HepG2 (cell line): Measurements from ENCODE around the gene ACOT9. TPM values are rescaled to one million over a fixed set of nuclear protein-coding genes. Genes with fewer than 3 reads are reported as not detected.

Source experiments
- EP300 ChIP-seq, 3 experiments: sonication (generic) in 1 of 3; formaldehyde crosslinking in 1 of 3; IDR thresholded peaks; 2 replicates each; pipeline versions ENCODE4 v1.5.1 to v1.6.1; 2011 to 2020; ENCODE audit warnings: low read depth in 2 of 3, low read length in 2 of 3, borderline replicate concordance in 1 of 3, improper control_type of control experiment in 1 of 3, mild to moderate bottlenecking in 1 of 3, missing genetic modification reagents in 1 of 3, moderate library complexity in 1 of 3
- MTF2 ChIP-seq: sonication (generic); formaldehyde crosslinking; IDR thresholded peaks from 2 replicates; pipeline ENCODE4 v1.5.0; 2020; ENCODE audit warnings: missing genetic modification reagents, borderline replicate concordance
- NFYC ChIP-seq: IDR thresholded peaks from 2 replicates; pipeline ENCODE4 v1.6.1; 2016; ENCODE audit warnings: missing genetic modification reagents, missing compliant biosample characterization
- POLR2AphosphoS5 ChIP-seq: IDR thresholded peaks from 2 replicates; pipeline ENCODE4 v1.6.1; 2012; ENCODE audit warnings: low read depth, low read length
- RCOR2 ChIP-seq: IDR thresholded peaks from 2 replicates; pipeline ENCODE4 v1.6.1; 2016; ENCODE audit warnings: missing biosample characterization, missing genetic modification reagents
- TAF1 ChIP-seq: sonication (generic); formaldehyde crosslinking; IDR thresholded peaks from 2 replicates; pipeline ENCODE4 v1.4.0; 2020; ENCODE audit warnings: missing genetic modification reagents
- ZNF431 ChIP-seq: sonication (generic); formaldehyde crosslinking; IDR thresholded peaks from 2 replicates; pipeline ENCODE4 v1.9.0; 2022; ENCODE audit warnings: missing genetic modification reagents, low read depth, mild to moderate bottlenecking, borderline replicate concordance
- ZNF564 ChIP-seq: sonication (generic); formaldehyde crosslinking; IDR thresholded peaks from 2 replicates; pipeline ENCODE4 v1.8.1; 2023; ENCODE audit warnings: mild to moderate bottlenecking, missing genetic modification reagents
- ZNF674 ChIP-seq: sonication (generic); formaldehyde crosslinking; IDR thresholded peaks from 2 replicates; pipeline ENCODE4 v1.5.0; 2020; ENCODE audit warnings: low read depth, mild to moderate bottlenecking, missing genetic modification reagents
- ZNF792 ChIP-seq: IDR thresholded peaks from 2 replicates; pipeline ENCODE4 v1.6.1; 2016
- polyA plus RNA-seq, 8 experiments: library from polyadenylated mRNA; depleted of rRNA in 3 of 8; stranded (reverse) in 7 of 8; unstranded in 1 of 8; fragments of >200 nt; fragmentation: Illumina TruSeq in 4 of 8; extraction: Trizol in 4 of 8; gene quantifications; 2 replicates each; pipeline versions ENCODE4 v1.2.1 to v1.2.3, GENCODE V29; 2011 to 2016; ENCODE audit warnings: low read depth in 4 of 8, missing spikeins in 1 of 8, mixed read lengths in 1 of 8; ENCODE audit not compliant: insufficient read depth in 1 of 8
- total RNA-seq, 5 experiments: library from RNA; depleted of rRNA; stranded (reverse); fragments of >200 nt; fragmentation: Illumina TruSeq; extraction: Trizol; gene quantifications; 2 replicates each; pipeline ENCODE4 v1.2.3, GENCODE V29; 2016; ENCODE audit warnings: low read depth in 1 of 5
- TF ChIP-seq, protein P1 (sequence below): sonication (generic); formaldehyde crosslinking; conservative IDR thresholded peaks from 2 replicates; pipeline ENCODE4 v1.8.1; 2023; ENCODE audit warnings: missing genetic modification reagents
- TF ChIP-seq, protein P2 (sequence below), 2 experiments: sonication (generic) in 1 of 2; formaldehyde crosslinking in 1 of 2; IDR thresholded peaks; 2 replicates each; pipeline versions ENCODE4 v1.6.1 to v1.9.0; 2014 to 2022; ENCODE audit warnings: antibody characterized with exemption in 1 of 2, borderline replicate concordance in 1 of 2, inconsistent platforms in 1 of 2, low read depth in 1 of 2, missing genetic modification reagents in 1 of 2
- TF ChIP-seq, protein P3 (sequence below): IDR thresholded peaks from 2 replicates; pipeline ENCODE4 v1.6.1; 2016; ENCODE audit warnings: missing compliant biosample characterization, missing genetic modification reagents, borderline replicate concordance
- TF ChIP-seq, protein P4 (sequence below): IDR thresholded peaks from 2 replicates; pipeline ENCODE4 v1.4.0; 2020; ENCODE audit warnings: mild to moderate bottlenecking, missing genetic modification reagents

ACOT9 gene
- total and polyA plus RNA-seq, 2 of the 13 experiments (the other 11 are each of a cell fraction or from before 2014, with no cell fraction given) = 33.3 to 36.9 TPM

DNA sequence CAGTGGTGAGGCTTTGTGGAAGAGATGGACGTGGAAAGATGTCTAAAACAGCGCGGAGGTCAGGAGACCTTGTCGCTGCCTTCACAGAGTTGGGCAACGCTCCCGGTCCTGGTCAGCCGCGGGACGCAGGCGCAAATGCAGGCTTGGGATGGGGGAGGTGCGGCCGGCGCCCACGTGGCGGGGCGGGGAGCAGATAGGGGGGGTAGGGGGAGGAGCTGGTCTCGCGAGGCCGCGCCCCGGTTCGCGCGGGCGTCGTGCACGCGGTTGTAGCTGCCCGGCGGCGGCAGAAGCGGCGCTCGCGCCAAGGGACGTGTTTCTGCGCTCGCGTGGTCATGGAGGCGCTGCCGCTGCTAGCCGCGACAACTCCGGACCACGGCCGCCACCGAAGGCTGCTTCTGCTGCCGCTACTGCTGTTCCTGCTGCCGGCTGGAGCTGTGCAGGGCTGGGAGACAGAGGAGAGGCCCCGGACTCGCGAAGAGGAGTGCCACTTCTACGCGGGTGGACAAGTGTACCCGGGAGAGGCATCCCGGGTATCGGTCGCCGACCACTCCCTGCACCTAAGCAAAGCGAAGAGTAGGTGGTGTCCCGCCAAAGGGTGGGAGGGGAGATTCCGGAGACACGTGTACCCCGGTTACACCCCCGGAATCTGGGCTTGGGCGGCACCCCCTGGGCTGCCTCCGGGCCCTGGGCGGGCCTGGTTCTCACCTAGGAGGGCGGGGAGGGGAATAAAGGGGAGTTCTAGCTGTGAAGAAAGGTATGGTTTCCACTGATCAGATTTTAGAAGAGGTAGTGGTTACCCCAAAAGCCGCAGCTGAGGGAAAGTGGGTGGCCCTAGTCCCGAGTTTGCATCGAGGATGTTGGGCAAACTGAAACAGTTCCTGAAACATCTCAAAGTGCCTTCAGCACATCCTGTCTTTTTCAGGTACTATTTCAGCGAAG lies 75.6 kb downstream of the ACOT9 start, which contains the start of gene PRDX4 (continued):
- 0 out of 2 replicates have a peak, but pooled peaks have one; percentile 49 for TF ChIP-seq ZNF792 (CRISPR knock-in tag)
- no peak for TF ChIP-seq NFYC (CRISPR knock-in tag)
- peak; percentile 38; the same call in 1 of the 2 replicates for TF ChIP-seq ZNF431
- TF ChIP-seq MTF2 (CRISPR knock-in tag) = no peak
- peak; percentile 79 for TF ChIP-seq TAF1 (CRISPR knock-in tag)
- TF ChIP-seq, protein P1, sequence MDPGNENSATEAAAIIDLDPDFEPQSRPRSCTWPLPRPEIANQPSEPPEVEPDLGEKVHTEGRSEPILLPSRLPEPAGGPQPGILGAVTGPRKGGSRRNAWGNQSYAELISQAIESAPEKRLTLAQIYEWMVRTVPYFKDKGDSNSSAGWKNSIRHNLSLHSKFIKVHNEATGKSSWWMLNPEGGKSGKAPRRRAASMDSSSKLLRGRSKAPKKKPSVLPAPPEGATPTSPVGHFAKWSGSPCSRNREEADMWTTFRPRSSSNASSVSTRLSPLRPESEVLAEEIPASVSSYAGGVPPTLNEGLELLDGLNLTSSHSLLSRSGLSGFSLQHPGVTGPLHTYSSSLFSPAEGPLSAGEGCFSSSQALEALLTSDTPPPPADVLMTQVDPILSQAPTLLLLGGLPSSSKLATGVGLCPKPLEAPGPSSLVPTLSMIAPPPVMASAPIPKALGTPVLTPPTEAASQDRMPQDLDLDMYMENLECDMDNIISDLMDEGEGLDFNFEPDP (CRISPR knock-in tag) = no peak
- TF ChIP-seq, protein P2, sequence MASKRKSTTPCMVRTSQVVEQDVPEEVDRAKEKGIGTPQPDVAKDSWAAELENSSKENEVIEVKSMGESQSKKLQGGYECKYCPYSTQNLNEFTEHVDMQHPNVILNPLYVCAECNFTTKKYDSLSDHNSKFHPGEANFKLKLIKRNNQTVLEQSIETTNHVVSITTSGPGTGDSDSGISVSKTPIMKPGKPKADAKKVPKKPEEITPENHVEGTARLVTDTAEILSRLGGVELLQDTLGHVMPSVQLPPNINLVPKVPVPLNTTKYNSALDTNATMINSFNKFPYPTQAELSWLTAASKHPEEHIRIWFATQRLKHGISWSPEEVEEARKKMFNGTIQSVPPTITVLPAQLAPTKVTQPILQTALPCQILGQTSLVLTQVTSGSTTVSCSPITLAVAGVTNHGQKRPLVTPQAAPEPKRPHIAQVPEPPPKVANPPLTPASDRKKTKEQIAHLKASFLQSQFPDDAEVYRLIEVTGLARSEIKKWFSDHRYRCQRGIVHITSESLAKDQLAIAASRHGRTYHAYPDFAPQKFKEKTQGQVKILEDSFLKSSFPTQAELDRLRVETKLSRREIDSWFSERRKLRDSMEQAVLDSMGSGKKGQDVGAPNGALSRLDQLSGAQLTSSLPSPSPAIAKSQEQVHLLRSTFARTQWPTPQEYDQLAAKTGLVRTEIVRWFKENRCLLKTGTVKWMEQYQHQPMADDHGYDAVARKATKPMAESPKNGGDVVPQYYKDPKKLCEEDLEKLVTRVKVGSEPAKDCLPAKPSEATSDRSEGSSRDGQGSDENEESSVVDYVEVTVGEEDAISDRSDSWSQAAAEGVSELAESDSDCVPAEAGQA (IDR thresholded peaks at IDR 0.05; ENCODE audit: low read depth) = no peak
- TF ChIP-seq, protein P2 (CRISPR knock-in tag; IDR thresholded peaks at IDR 0.05; ENCODE audit: borderline replicate concordance) = no peak
- TF ChIP-seq, protein P3, sequence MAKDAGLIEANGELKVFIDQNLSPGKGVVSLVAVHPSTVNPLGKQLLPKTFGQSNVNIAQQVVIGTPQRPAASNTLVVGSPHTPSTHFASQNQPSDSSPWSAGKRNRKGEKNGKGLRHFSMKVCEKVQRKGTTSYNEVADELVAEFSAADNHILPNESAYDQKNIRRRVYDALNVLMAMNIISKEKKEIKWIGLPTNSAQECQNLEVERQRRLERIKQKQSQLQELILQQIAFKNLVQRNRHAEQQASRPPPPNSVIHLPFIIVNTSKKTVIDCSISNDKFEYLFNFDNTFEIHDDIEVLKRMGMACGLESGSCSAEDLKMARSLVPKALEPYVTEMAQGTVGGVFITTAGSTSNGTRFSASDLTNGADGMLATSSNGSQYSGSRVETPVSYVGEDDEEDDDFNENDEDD (CRISPR knock-in tag) = peak; percentile 87; the same call in 1 of the 2 replicates
- TF ChIP-seq EP300 (IDR thresholded peaks at IDR 0.05; ENCODE audit: low read depth in 2 of 2, low read length in 2 of 2) = peak in 1 of 2 experiments; percentile 14; a peak in 1 of 4 replicates
- no peak for TF ChIP-seq EP300 (CRISPR knock-in tag; IDR thresholded peaks at IDR 0.05; ENCODE audit: borderline replicate concordance)
- no peak for TF ChIP-seq RCOR2 (CRISPR knock-in tag)
- no peak for TF ChIP-seq ZNF564 (CRISPR knock-in tag)
- TF ChIP-seq ZNF674 (CRISPR knock-in tag) = no peak
- TF ChIP-seq POLR2AphosphoS5 = peak; percentile 56
- TF ChIP-seq, protein P4, sequence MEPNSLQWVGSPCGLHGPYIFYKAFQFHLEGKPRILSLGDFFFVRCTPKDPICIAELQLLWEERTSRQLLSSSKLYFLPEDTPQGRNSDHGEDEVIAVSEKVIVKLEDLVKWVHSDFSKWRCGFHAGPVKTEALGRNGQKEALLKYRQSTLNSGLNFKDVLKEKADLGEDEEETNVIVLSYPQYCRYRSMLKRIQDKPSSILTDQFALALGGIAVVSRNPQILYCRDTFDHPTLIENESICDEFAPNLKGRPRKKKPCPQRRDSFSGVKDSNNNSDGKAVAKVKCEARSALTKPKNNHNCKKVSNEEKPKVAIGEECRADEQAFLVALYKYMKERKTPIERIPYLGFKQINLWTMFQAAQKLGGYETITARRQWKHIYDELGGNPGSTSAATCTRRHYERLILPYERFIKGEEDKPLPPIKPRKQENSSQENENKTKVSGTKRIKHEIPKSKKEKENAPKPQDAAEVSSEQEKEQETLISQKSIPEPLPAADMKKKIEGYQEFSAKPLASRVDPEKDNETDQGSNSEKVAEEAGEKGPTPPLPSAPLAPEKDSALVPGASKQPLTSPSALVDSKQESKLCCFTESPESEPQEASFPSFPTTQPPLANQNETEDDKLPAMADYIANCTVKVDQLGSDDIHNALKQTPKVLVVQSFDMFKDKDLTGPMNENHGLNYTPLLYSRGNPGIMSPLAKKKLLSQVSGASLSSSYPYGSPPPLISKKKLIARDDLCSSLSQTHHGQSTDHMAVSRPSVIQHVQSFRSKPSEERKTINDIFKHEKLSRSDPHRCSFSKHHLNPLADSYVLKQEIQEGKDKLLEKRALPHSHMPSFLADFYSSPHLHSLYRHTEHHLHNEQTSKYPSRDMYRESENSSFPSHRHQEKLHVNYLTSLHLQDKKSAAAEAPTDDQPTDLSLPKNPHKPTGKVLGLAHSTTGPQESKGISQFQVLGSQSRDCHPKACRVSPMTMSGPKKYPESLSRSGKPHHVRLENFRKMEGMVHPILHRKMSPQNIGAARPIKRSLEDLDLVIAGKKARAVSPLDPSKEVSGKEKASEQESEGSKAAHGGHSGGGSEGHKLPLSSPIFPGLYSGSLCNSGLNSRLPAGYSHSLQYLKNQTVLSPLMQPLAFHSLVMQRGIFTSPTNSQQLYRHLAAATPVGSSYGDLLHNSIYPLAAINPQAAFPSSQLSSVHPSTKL (CRISPR knock-in tag) = 0 out of 2 replicates have a peak, but pooled peaks have one; percentile 37
